ENCODE results near the gene SLC44A1. TPM values are rescaled to one million over a fixed set of nuclear protein-coding genes. Genes with fewer than 3 reads are reported as not detected.

Gene SLC44A1
- total and polyA plus RNA-seq, 2 donors from 2014 or later: 17.4 to 42.3 TPM

DNA sequence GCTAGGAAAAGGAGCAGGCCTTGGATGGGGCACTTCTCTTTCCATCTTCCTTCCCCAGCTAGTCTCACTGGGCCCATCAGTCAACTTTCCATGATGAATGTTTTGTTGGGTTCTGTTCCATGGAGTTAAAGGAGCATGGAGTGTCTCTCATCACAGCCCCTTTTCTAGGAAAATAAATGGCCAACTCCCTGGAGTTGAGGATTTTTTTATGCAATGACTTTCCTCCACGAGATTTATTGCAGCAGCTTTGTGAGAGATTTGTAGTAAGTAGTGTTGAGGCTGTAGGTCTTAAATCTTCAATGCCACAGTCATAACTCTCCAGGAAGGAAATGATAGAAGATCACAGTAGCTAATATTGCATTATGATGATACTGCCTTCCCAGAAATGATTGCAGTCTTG lies 45.6 kb upstream of the SLC44A1 start:
- Histone ChIP-seq H3K27me3 (ENCODE audit: control insufficient read depth, insufficient read depth, low read length) (no peaks in the 10 kb centered on the region), H3K4me3 (ENCODE audit: low read length in 3 of 3) (no peak overlapping the region), H3K36me3 (ENCODE audit: control insufficient read depth in 2 of 3, insufficient read depth in 3 of 3, low read length in 3 of 3) (no peaks in the 10 kb centered on the region), H3K9me3 (ENCODE audit: control insufficient read depth in 2 of 3, insufficient read depth in 1 of 3, low read length in 3 of 3) (no peaks in the 10 kb centered on the region), H3K4me1 (ENCODE audit: control insufficient read depth in 2 of 3, insufficient read depth in 2 of 3, low read depth in 1 of 3, low read length in 3 of 3) (no peaks in the 10 kb centered on the region), H3K27ac (ENCODE audit: low read depth in 2 of 2, low read length in 2 of 2) (no peak overlapping the region), H3K9ac (ENCODE audit: low read length in 3 of 3) (no peak overlapping the region)
- peak in 2 of 5 donors; percentile 13 to 22 for DNase-seq
- no peak for TF ChIP-seq CTCF (IDR thresholded peaks at IDR 0.05; ENCODE audit: borderline replicate concordance, extremely low read depth, insufficient read depth)
- no peak for FAIRE-seq
- intact Hi-C loops (cut with DNase I): no loop called here

- Histone ChIP-seq H3K4me1 (ENCODE audit: control insufficient read depth in 2 of 3, insufficient read depth in 2 of 3, low read depth in 1 of 3, low read length in 3 of 3) (no peaks in the 10 kb centered on the region), H3K27ac (ENCODE audit: low read depth in 2 of 2, low read length in 2 of 2) (no peak overlapping the region), H3K9me3 (ENCODE audit: control insufficient read depth in 2 of 3, insufficient read depth in 1 of 3, low read length in 3 of 3) (no peaks in the 10 kb centered on the region), H3K9ac (ENCODE audit: low read length in 3 of 3) (no peak overlapping the region), H3K4me3 (ENCODE audit: low read length in 3 of 3) (no peak overlapping the region), H3K36me3 (ENCODE audit: control insufficient read depth in 2 of 3, insufficient read depth in 3 of 3, low read length in 3 of 3) (no peaks in the 10 kb centered on the region), H3K27me3 (ENCODE audit: control insufficient read depth, insufficient read depth, low read length) (no peaks in the 10 kb centered on the region)
- no peak for DNase-seq
- no peak for FAIRE-seq
- intact Hi-C loops (cut with DNase I): no loop called here
- TF ChIP-seq CTCF (IDR thresholded peaks at IDR 0.05; ENCODE audit: borderline replicate concordance, extremely low read depth, insufficient read depth): no peak
Measured at GRCh38 chr9:105204416-105204815, 40.0 kb upstream of the SLC44A1 start.

DNA sequence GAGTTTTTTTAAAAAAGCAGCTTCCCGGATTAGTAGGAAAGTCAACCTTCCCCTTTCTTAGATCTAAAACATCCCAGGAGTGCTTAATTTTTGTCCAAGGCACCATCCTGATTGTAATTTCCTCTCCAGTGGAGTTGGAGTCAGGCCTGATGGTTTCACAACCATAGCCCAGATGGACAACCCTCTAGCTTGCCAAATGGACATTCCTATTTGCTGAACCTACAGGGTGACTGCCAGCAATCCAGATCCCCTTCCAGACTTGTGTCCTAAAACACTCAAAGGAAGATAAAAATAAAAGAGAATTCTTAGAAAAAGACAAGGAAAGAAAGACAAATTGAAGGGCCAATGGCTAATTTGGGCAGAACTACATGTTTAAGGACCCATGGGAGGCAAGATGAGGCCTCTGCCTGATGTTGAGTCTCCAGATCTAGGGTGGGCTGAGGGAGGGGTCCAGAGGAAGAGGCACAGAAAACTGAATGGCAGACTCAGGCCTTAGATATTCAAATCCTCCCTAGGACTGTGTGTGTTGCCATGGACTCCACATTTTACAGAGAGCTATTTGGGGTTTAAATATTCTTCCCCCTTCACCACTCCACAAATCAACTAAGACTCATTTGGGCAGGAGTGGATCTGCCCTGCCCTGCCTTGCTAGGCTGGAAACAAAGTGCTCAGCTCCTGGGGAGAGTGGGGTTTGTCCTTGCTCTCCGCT lies 38.5 kb upstream of the SLC44A1 start:
- Histone ChIP-seq H3K27me3 (ENCODE audit: control insufficient read depth, insufficient read depth, low read length) (no peaks in the 10 kb centered on the region), H3K9me3 (ENCODE audit: control insufficient read depth in 2 of 3, insufficient read depth in 1 of 3, low read length in 3 of 3) (no peaks in the 10 kb centered on the region), H3K27ac (ENCODE audit: low read depth in 2 of 2, low read length in 2 of 2) (peak overlapping the region in 1 of 2 donors; percentile 22), H3K4me3 (ENCODE audit: low read length in 3 of 3) (no peak overlapping the region), H3K36me3 (ENCODE audit: control insufficient read depth in 2 of 3, insufficient read depth in 3 of 3, low read length in 3 of 3) (no peaks in the 10 kb centered on the region), H3K4me1 (ENCODE audit: control insufficient read depth in 2 of 3, insufficient read depth in 2 of 3, low read depth in 1 of 3, low read length in 3 of 3) (no peaks in the 10 kb centered on the region), H3K9ac (ENCODE audit: low read length in 3 of 3) (no peak overlapping the region)
- FAIRE-seq: no peak
- intact Hi-C loops (cut with DNase I): no loop called here
- DNase-seq: no peak
- no peak for TF ChIP-seq CTCF (IDR thresholded peaks at IDR 0.05; ENCODE audit: borderline replicate concordance, extremely low read depth, insufficient read depth)

DNA sequence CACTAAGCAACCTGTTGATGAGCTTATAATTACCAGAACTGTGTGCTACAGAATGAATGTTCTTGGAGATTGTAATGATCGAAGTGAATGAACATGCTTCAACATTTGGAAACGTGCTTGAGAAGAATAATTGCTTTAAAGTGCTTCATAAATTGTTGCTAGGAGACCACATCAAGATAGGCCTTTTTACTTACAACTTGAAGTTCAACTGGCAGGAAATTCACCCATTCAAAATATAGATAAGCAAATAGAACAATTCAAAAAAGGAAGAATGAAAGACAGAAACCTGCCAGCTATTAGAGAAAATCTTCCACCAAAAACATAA lies 38.0 kb upstream of the SLC44A1 start:
- DNase-seq: no peak
- intact Hi-C loops (cut with DNase I): no loop called here
- Histone ChIP-seq H3K9ac (ENCODE audit: low read length in 3 of 3) (no peak overlapping the region), H3K9me3 (ENCODE audit: control insufficient read depth in 2 of 3, insufficient read depth in 1 of 3, low read length in 3 of 3) (no peaks in the 10 kb centered on the region), H3K4me3 (ENCODE audit: low read length in 3 of 3) (no peak overlapping the region), H3K36me3 (ENCODE audit: control insufficient read depth in 2 of 3, insufficient read depth in 3 of 3, low read length in 3 of 3) (no peaks in the 10 kb centered on the region), H3K27me3 (ENCODE audit: control insufficient read depth, insufficient read depth, low read length) (no peaks in the 10 kb centered on the region), H3K27ac (ENCODE audit: low read depth in 2 of 2, low read length in 2 of 2) (peak overlapping the region in 1 of 2 donors; percentile 22), H3K4me1 (ENCODE audit: control insufficient read depth in 2 of 3, insufficient read depth in 2 of 3, low read depth in 1 of 3, low read length in 3 of 3) (no peaks in the 10 kb centered on the region)
- no peak for FAIRE-seq
- TF ChIP-seq CTCF (IDR thresholded peaks at IDR 0.05; ENCODE audit: borderline replicate concordance, extremely low read depth, insufficient read depth): no peak
